Fibroblast of mammary gland (primary cell): ENCODE results near the gene BPIFB3.

Experiments used
- DNase-seq: peaks from one replicate; pipeline ENCODE4 v3.0.0-alpha.2; 2010; ENCODE audit warnings: low read depth
- H3K4me3 ChIP-seq: 2 replicates; pipeline ENCODE4 v1.5.1; 2011; ENCODE audit warnings: low read depth, mild to moderate bottlenecking, low read length, moderate library complexity; ENCODE audit not compliant: control insufficient read depth
- TF ChIP-seq, protein P1 (sequence below): conservative IDR thresholded peaks from 2 replicates; pipeline ENCODE4 v1.5.1; 2011; ENCODE audit warnings: low read depth, low read length, inconsistent platforms; ENCODE audit not compliant: control insufficient read depth, insufficient read depth

BPIFB3 gene, protein sequence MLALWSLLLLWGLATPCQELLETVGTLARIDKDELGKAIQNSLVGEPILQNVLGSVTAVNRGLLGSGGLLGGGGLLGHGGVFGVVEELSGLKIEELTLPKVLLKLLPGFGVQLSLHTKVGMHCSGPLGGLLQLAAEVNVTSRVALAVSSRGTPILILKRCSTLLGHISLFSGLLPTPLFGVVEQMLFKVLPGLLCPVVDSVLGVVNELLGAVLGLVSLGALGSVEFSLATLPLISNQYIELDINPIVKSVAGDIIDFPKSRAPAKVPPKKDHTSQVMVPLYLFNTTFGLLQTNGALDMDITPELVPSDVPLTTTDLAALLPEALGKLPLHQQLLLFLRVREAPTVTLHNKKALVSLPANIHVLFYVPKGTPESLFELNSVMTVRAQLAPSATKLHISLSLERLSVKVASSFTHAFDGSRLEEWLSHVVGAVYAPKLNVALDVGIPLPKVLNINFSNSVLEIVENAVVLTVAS

DNA sequence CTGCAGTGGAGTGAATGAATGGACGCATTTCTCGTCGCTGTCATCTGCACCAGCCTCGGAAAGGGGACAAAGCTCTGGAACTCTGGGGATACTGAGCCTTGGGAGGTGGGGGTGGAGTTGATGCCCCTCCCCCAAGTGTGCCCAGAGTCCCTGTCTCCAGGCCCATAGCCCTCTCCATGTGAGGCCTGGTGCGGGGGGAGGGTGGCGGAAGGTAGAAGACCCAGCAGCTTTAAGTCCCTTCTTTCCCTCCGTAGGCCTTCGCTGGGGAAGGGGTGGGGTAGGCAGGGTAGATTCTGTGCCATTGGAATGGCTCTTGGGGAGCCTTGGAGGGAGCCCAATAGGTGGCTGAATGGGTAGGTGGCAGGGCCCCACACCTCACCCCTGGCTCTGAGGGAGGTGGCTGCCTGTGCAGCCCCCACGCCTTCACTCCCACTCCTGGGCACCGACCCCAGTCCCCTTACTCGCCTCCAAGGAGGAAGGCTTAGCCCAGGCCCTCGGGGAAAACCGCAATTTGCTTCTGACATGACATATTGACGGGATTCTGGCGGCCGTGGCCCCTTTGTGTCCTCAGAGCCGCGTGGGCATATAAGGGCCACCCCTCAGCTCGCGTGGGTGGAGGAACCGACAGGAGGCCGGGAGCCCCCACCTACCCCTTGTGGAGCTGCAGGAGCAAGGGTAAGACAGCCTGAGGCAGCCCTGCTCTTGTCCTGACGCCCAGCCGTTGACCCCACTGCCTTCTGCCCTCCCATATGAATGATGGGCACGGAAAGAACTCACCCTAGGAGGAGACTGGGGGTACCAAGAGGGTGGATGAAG, at the start of gene BPIFB3:
BPIFB3 (plus strand) TSS at position 613 of the 816 bp plus-strand sequence. CDS start 1,533 bp downstream, outside the sequence.
- DNase-seq: no peak
- no peak within 1 kb of the TSS for H3K4me3 ChIP-seq
- TF ChIP-seq, protein P1, sequence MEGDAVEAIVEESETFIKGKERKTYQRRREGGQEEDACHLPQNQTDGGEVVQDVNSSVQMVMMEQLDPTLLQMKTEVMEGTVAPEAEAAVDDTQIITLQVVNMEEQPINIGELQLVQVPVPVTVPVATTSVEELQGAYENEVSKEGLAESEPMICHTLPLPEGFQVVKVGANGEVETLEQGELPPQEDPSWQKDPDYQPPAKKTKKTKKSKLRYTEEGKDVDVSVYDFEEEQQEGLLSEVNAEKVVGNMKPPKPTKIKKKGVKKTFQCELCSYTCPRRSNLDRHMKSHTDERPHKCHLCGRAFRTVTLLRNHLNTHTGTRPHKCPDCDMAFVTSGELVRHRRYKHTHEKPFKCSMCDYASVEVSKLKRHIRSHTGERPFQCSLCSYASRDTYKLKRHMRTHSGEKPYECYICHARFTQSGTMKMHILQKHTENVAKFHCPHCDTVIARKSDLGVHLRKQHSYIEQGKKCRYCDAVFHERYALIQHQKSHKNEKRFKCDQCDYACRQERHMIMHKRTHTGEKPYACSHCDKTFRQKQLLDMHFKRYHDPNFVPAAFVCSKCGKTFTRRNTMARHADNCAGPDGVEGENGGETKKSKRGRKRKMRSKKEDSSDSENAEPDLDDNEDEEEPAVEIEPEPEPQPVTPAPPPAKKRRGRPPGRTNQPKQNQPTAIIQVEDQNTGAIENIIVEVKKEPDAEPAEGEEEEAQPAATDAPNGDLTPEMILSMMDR: no peak

GRCh38 chr20:33004141-33004751, 49.5 kb upstream of the BPIFB3 start, which contains the start of gene SUN5:
SUN5 (minus strand) TSS chr20:33004433; CDS start chr20:33004340, 93 bp downstream.
- DNase-seq: no peak
- TF ChIP-seq, protein P1: no peak
- no peak within 1 kb of the TSS for H3K4me3 ChIP-seq

- TF ChIP-seq, protein P1: peak; percentile 53
- no peak overlapping the region for H3K4me3 ChIP-seq
- DNase-seq: peak; percentile 25
These were observed 48.6 kb upstream of the BPIFB3 start for GRCh38 chr20:33005132-33005566.

- no peak for DNase-seq
- TF ChIP-seq, protein P1: no peak
- no peak overlapping the region for H3K4me3 ChIP-seq
These were observed 47.6 kb upstream of the BPIFB3 start for GRCh38 chr20:33005908-33006775.

DNA sequence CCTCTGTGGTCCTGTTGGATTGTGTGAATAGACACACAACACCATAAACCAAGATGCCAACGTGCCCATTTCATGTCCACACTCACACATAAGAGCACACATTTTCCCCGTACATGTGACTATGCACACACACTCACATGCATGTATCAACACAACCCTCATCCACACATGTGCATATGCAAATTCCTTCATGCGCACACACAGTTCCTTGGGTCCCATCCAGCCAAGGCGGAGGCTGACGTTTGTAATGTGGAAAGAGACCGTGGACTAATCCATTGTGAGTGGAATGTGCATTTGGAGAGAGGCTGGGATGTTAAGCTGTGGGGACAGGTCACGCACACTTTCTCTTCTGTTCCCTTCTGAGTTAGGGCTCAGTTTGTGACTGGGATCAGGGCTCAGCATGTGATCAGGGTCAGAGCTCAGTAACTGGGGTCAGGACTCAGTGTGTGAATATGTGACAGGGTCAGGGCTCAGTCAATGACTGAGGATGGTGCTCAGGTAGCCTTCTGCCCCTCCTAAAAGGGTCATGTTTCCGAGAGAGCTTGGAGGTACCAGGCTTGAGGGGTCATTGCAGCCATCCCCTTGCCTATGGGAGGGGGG, 46.8 kb upstream of the BPIFB3 start:
- DNase-seq: no peak
- TF ChIP-seq, protein P1: no peak

More for the DNA sequence above, 46.8 kb upstream of the BPIFB3 start:
- no peak overlapping the region for H3K4me3 ChIP-seq
